Suprapubic skin (tissue), 4 donors: ENCODE measurements around the gene C1orf56. TPM values are rescaled to one million over a fixed set of nuclear protein-coding genes. Genes with fewer than 3 reads are reported as not detected.

ENCODE experiments used
- DNase-seq, 2 donors: peaks; one replicate each; pipeline ENCODE4 v3.0.0-alpha.2; 2019; ENCODE audit warnings: low spot score in 2 of 2
- H3K27ac ChIP-seq: fragments of 200-600 bp; sonication (generic); one replicate; pipeline ENCODE4 v1.5.1; 2019
- H3K27me3 ChIP-seq: fragments of 200-600 bp; sonication (generic); one replicate; pipeline ENCODE4 v1.5.1; 2019
- H3K36me3 ChIP-seq: fragments of 200-600 bp; sonication (generic); one replicate; pipeline ENCODE4 v1.5.1; 2019
- H3K4me1 ChIP-seq: fragments of 200-600 bp; sonication (generic); one replicate; pipeline ENCODE4 v1.5.1; 2019
- H3K4me3 ChIP-seq: fragments of 200-600 bp; sonication (generic); one replicate; pipeline ENCODE4 v1.5.1; 2019; ENCODE audit warnings: mild to moderate bottlenecking
- H3K9me3 ChIP-seq: fragments of 200-600 bp; sonication (generic); one replicate; pipeline ENCODE4 v1.5.1; 2019
- CTCF ChIP-seq, 2 donors: fragments of 200-600 bp in 1 of 2; fragments of 450-650 bp in 1 of 2; sonication (generic) in 1 of 2; IDR thresholded peaks; one replicate each; pipeline ENCODE4 v1.5.1; 2016 to 2019; ENCODE audit warnings: antibody characterized with exemption in 2 of 2, mild to moderate bottlenecking in 1 of 2, moderate library complexity in 1 of 2
- EP300 ChIP-seq: sonication (generic); formaldehyde crosslinking; IDR thresholded peaks from one replicate; pipeline ENCODE4 v1.6.1; 2017; ENCODE audit warnings: antibody characterized with exemption
- POLR2A ChIP-seq, 2 donors: fragments of 450-650 bp; IDR thresholded peaks; one replicate each; pipeline ENCODE4 v1.6.1; 2017; ENCODE audit warnings: antibody characterized with exemption in 2 of 2, mild to moderate bottlenecking in 2 of 2, moderate library complexity in 2 of 2
- POLR2AphosphoS5 ChIP-seq, 3 donors: sonication (generic); formaldehyde crosslinking; IDR thresholded peaks; one replicate each; pipeline ENCODE4 v1.6.1; 2017; ENCODE audit warnings: antibody characterized with exemption in 3 of 3
- WGBS: methylation state at CpG from one replicate; pipeline ENCODE4 v1.1.5; 2018; 5-methylcytosine and 5-hydroxymethylcytosine counted together
- total RNA-seq, 4 donors: library from RNA; depleted of rRNA; stranded (reverse); fragments of >200 nt; gene quantifications; one replicate each; pipeline ENCODE4 v1.1.0, GENCODE V29; 2016

C1orf56 gene
- total RNA-seq, 4 donors from 2014 or later: 2.7 to 4.7 (median 3.9) TPM

- Histone ChIP-seq H3K36me3 (no peaks in the 10 kb centered on the region), H3K9me3 (no peaks in the 10 kb centered on the region), H3K4me1 (peaks cover 30% of the 10 kb centered on the region), H3K27me3 (no peaks in the 10 kb centered on the region), H3K4me3 (no peak overlapping the region), H3K27ac (no peak overlapping the region)
- TF ChIP-seq EP300 (no peak), CTCF (IDR thresholded peaks at IDR 0.05) (no peak), POLR2A (IDR thresholded peaks at IDR 0.05) (no peak), POLR2AphosphoS5 (IDR thresholded peaks at IDR 0.05) (no peak)
- DNase-seq: no peak
- WGBS: 78% methylated on average over 2 of the region's 2 CpGs
These were observed 14.2 kb downstream of the C1orf56 start for GRCh38 chr1:151061704-151062103.

GRCh38 chr1:151062741-151063371 is 15.3 kb downstream of the C1orf56 start:
- Histone ChIP-seq H3K27me3 (no peaks in the 10 kb centered on the region), H3K36me3 (no peaks in the 10 kb centered on the region), H3K27ac (no peak overlapping the region), H3K4me1 (peaks cover 19% of the 10 kb centered on the region), H3K9me3 (no peaks in the 10 kb centered on the region), H3K4me3 (no peak overlapping the region)
- WGBS: 54% methylated on average over 3 of the region's 3 CpGs
- DNase-seq: no peak
- no peak for TF ChIP-seq POLR2A (IDR thresholded peaks at IDR 0.05)
- no peak for TF ChIP-seq CTCF (IDR thresholded peaks at IDR 0.05)
- TF ChIP-seq EP300: no peak
- no peak for TF ChIP-seq POLR2AphosphoS5 (IDR thresholded peaks at IDR 0.05)

GRCh38 chr1:151065089-151065645 is 17.6 kb downstream of the C1orf56 start:
- TF ChIP-seq POLR2AphosphoS5 (IDR thresholded peaks at IDR 0.05): no peak
- TF ChIP-seq CTCF (IDR thresholded peaks at IDR 0.05): no peak
- TF ChIP-seq POLR2A (IDR thresholded peaks at IDR 0.05): no peak
- no peak for TF ChIP-seq EP300
- Histone ChIP-seq H3K27ac (no peak overlapping the region), H3K4me3 (no peak overlapping the region)

GRCh38 chr1:151067185-151067584 is 19.6 kb downstream of the C1orf56 start:
- Histone ChIP-seq H3K9me3 (no peaks in the 10 kb centered on the region), H3K36me3 (no peaks in the 10 kb centered on the region), H3K4me1 (peaks cover 13% of the 10 kb centered on the region), H3K27ac (no peak overlapping the region), H3K4me3 (no peak overlapping the region), H3K27me3 (no peaks in the 10 kb centered on the region)
- WGBS: 91% methylated on average over 4 of the region's 4 CpGs
- TF ChIP-seq POLR2AphosphoS5 (IDR thresholded peaks at IDR 0.05) (no peak), EP300 (no peak), CTCF (IDR thresholded peaks at IDR 0.05) (no peak), POLR2A (IDR thresholded peaks at IDR 0.05) (no peak)
- DNase-seq: no peak

More at GRCh38 chr1:151065089-151065645, 17.6 kb downstream of the C1orf56 start:
- H3K27me3 ChIP-seq: no peaks in the 10 kb centered on the region
- no peak for DNase-seq
- no peaks in the 10 kb centered on the region for H3K36me3 ChIP-seq
- H3K9me3 ChIP-seq: no peaks in the 10 kb centered on the region
- H3K4me1 ChIP-seq: peaks cover 10% of the 10 kb centered on the region

- no peak overlapping the region for H3K27ac ChIP-seq
These were observed 21.5 kb downstream of the C1orf56 start for GRCh38 chr1:151069103-151069486.

More at GRCh38 chr1:151069103-151069486, 21.5 kb downstream of the C1orf56 start:
- H3K4me3 ChIP-seq: no peak overlapping the region
- 84% methylated on average over 5 of the region's 5 CpGs for WGBS
- H3K9me3 ChIP-seq: no peaks in the 10 kb centered on the region
- H3K27me3 ChIP-seq: no peaks in the 10 kb centered on the region
- H3K36me3 ChIP-seq: peaks cover under 1% of the 10 kb centered on the region
- peaks cover 16% of the 10 kb centered on the region for H3K4me1 ChIP-seq
- TF ChIP-seq CTCF (IDR thresholded peaks at IDR 0.05): no peak
- TF ChIP-seq POLR2A (IDR thresholded peaks at IDR 0.05): no peak
- no peak for TF ChIP-seq EP300
- TF ChIP-seq POLR2AphosphoS5 (IDR thresholded peaks at IDR 0.05): no peak
- no peak for DNase-seq
